GM21515 (cell line): ENCODE data around the gene SREK1IP1.
"Not testable (repeated sequence)": the region's sequence is repeated elsewhere in the genome, so short reads cannot be mapped to it uniquely, and the experiment has no call there.

Source experiments
- ATAC-seq: cut with Tn5 transposase; IDR thresholded peaks from one replicate; pipeline ENCODE4 v1.9.1; 2021; ENCODE audit not compliant: unreplicated experiment

Gene SREK1IP1

GRCh38 chr5:64765804-64766504 is 2.5 kb downstream of the SREK1IP1 start:
- no peak for ATAC-seq

- no peak for ATAC-seq
These were observed 4.5 kb downstream of the SREK1IP1 start for GRCh38 chr5:64763948-64764503.

- ATAC-seq: no peak
These were observed 8.4 kb downstream of the SREK1IP1 start for GRCh38 chr5:64759960-64760660.

GRCh38 chr5:64758901-64759300 is 9.6 kb downstream of the SREK1IP1 start:
- ATAC-seq: no peak

- no peak for ATAC-seq
These were observed 14.4 kb downstream of the SREK1IP1 start for GRCh38 chr5:64754066-64754465.

GRCh38 chr5:64749385-64749784 is 19.1 kb downstream of the SREK1IP1 start:
- ATAC-seq: no peak

GRCh38 chr5:64746446-64746845 is 22.0 kb downstream of the SREK1IP1 start:
- ATAC-seq: no peak

GRCh38 chr5:64744914-64745313 is 23.6 kb downstream of the SREK1IP1 start:
- ATAC-seq: no peak

GRCh38 chr5:64742821-64743220 is 25.7 kb downstream of the SREK1IP1 start:
- ATAC-seq: no peak

- no peak for ATAC-seq
These were observed 26.1 kb downstream of the SREK1IP1 start for GRCh38 chr5:64742411-64742810.

GRCh38 chr5:64727150-64727549 is 41.3 kb downstream of the SREK1IP1 start:
- no peak for ATAC-seq

- ATAC-seq: no peak
These were observed 45.9 kb downstream of the SREK1IP1 start for GRCh38 chr5:64722588-64722987.

- ATAC-seq: not testable (repeated sequence)
These were observed 54.0 kb downstream of the SREK1IP1 start for GRCh38 chr5:64714495-64714894.

- no peak for ATAC-seq
These were observed 61.3 kb downstream of the SREK1IP1 start for GRCh38 chr5:64707191-64707590.

GRCh38 chr5:64706074-64706473 is 62.4 kb downstream of the SREK1IP1 start:
- ATAC-seq: not testable (repeated sequence)

- no peak for ATAC-seq
These were observed 67.7 kb downstream of the SREK1IP1 start for GRCh38 chr5:64700765-64701164.

GRCh38 chr5:64696414-64696813 is 72.1 kb downstream of the SREK1IP1 start:
- ATAC-seq: not testable (repeated sequence)

- ATAC-seq: no peak
These were observed 74.9 kb downstream of the SREK1IP1 start for GRCh38 chr5:64693636-64694035.

- ATAC-seq: no peak
These were observed 77.2 kb downstream of the SREK1IP1 start for GRCh38 chr5:64691291-64691690.

- no peak for ATAC-seq
These were observed 77.9 kb downstream of the SREK1IP1 start, which contains the start of gene SHISAL2B for GRCh38 chr5:64690417-64691151. SHISAL2B (plus strand) TSS chr5:64690503; CDS start chr5:64690624, 121 bp downstream.

GRCh38 chr5:64690104-64690416 is 78.4 kb downstream of the SREK1IP1 start:
- ATAC-seq: no peak

- ATAC-seq: no peak
These were observed 79.5 kb downstream of the SREK1IP1 start for GRCh38 chr5:64688965-64689364.
